Neural progenitor cell (in vitro differentiated cells): ENCODE measurements around the gene CFAP92. TPM values are rescaled to one million over a fixed set of nuclear protein-coding genes. Genes with fewer than 3 reads are reported as not detected.

Experiments used
- DNase-seq: peaks from one replicate; pipeline ENCODE4 v3.0.0-alpha.2; 2016; ENCODE audit warnings: low spot score
- H2AFZ ChIP-seq: fragments of 200-600 bp; sonication (generic); replicated peaks from 2 replicates; pipeline ENCODE4 v1.6.1; 2016; ENCODE audit warnings: antibody characterized with exemption
- H3F3A ChIP-seq: fragments of 200-600 bp; sonication (generic); 2 replicates; pipeline ENCODE4 v1.6.1; 2016; ENCODE audit warnings: antibody characterized with exemption, low read depth
- H3K27ac ChIP-seq: fragments of 200-600 bp; sonication (generic); 2 replicates; pipeline ENCODE4 v1.5.1; 2016; ENCODE audit warnings: mild to moderate bottlenecking
- H3K27me3 ChIP-seq: fragments of 200-600 bp; sonication (generic); 2 replicates; pipeline ENCODE4 v1.6.1; 2016; ENCODE audit warnings: mild to moderate bottlenecking, moderate library complexity
- H3K36me3 ChIP-seq: fragments of 200-600 bp; sonication (generic); 2 replicates; pipeline ENCODE4 v1.5.1; 2016
- H3K4me1 ChIP-seq: fragments of 200-600 bp; sonication (generic); 2 replicates; pipeline ENCODE4 v1.6.1; 2016; ENCODE audit warnings: mixed run types
- H3K4me2 ChIP-seq: fragments of 200-600 bp; sonication (generic); 2 replicates; pipeline ENCODE4 v1.6.1; 2016
- H3K4me3 ChIP-seq: fragments of 200-600 bp; sonication (generic); 2 replicates; pipeline ENCODE4 v1.5.1; 2016
- H3K79me2 ChIP-seq: fragments of 200-600 bp; sonication (generic); 2 replicates; pipeline ENCODE4 v1.6.1; 2016; ENCODE audit warnings: low read depth
- H3K9ac ChIP-seq: fragments of 200-600 bp; sonication (generic); 2 replicates; pipeline ENCODE4 v1.6.1; 2016
- H3K9me3 ChIP-seq: fragments of 200-600 bp; sonication (generic); 2 replicates; pipeline ENCODE4 v1.5.1; 2016; ENCODE audit warnings: low read depth
- H4K20me1 ChIP-seq: fragments of 200-600 bp; sonication (generic); 2 replicates; pipeline ENCODE4 v1.6.1; 2016; ENCODE audit warnings: low read depth
- H3K27ac Mint-ChIP-seq: 3 replicates; pipeline ENCODE4 v1.8.0; 2021; ENCODE audit warnings: mixed read lengths
- H3K27me3 Mint-ChIP-seq: 2 replicates; pipeline ENCODE4 v1.8.0; 2022; ENCODE audit warnings: low read depth, mild to moderate bottlenecking, inconsistent platforms, moderate library complexity, mixed read lengths; ENCODE audit not compliant: insufficient read depth
- H3K36me3 Mint-ChIP-seq: 3 replicates; pipeline ENCODE4 v1.8.0; 2021; ENCODE audit warnings: mixed read lengths
- H3K4me1 Mint-ChIP-seq: 3 replicates; pipeline ENCODE4 v1.8.0; 2021; ENCODE audit warnings: mixed read lengths
- H3K4me3 Mint-ChIP-seq: 3 replicates; pipeline ENCODE4 v1.8.0; 2021; ENCODE audit warnings: mild to moderate bottlenecking, moderate library complexity, mixed read lengths
- H3K9me3 Mint-ChIP-seq: 3 replicates; pipeline ENCODE4 v1.8.0; 2020; ENCODE audit warnings: mixed read lengths
- CTCF ChIP-seq: fragments of 200-600 bp; sonication (generic); IDR thresholded peaks from 2 replicates; pipeline ENCODE4 v1.5.1; 2017; ENCODE audit warnings: antibody characterized with exemption, mild to moderate bottlenecking
- EZH2 ChIP-seq: fragments of 200-600 bp; sonication (generic); IDR thresholded peaks from 2 replicates; pipeline ENCODE4 v1.6.1; 2017; ENCODE audit warnings: antibody characterized with exemption, mild to moderate bottlenecking, moderate library complexity
- EZH2phosphoT487 ChIP-seq: fragments of 200-600 bp; sonication (generic); IDR thresholded peaks from 2 replicates; pipeline ENCODE4 v1.6.1; 2017; ENCODE audit warnings: antibody characterized with exemption
- total RNA-seq: library from RNA; depleted of rRNA; stranded (reverse); fragments of >200 nt; gene quantifications from 2 replicates; pipeline ENCODE4 v1.2.3, GENCODE V29; 2015; ENCODE audit warnings: low replicate concordance

CFAP92 gene
- total RNA-seq, 1 donor from 2014 or later, result 5.5 TPM

- Mint-ChIP-seq H3K9me3 (peaks cover 2% of the 10 kb centered on the region), H3K4me1 (peaks cover 35% of the 10 kb centered on the region), H3K27me3 (peaks cover 4% of the 10 kb centered on the region), H3K36me3 (peaks cover 26% of the 10 kb centered on the region), H3K4me3 (no peak overlapping the region), H3K27ac (peak overlapping the region; percentile 84)
- Histone ChIP-seq H3F3A (peaks cover 7% of the 10 kb centered on the region), H3K79me2 (no peaks in the 10 kb centered on the region), H3K27me3 (no peaks in the 10 kb centered on the region), H3K4me1 (peaks cover 12% of the 10 kb centered on the region), H3K9me3 (no peaks in the 10 kb centered on the region), H3K27ac (no peak overlapping the region), H3K4me2 (no peak overlapping the region), H2AFZ (no peak overlapping the region), H3K36me3 (no peaks in the 10 kb centered on the region), H3K9ac (no peak overlapping the region), H4K20me1 (no peaks in the 10 kb centered on the region), H3K4me3 (no peak overlapping the region)
- no peak for DNase-seq
- TF ChIP-seq EZH2phosphoT487 (no peak), CTCF (no peak), EZH2 (no peak)
These were observed 24.9 kb upstream of the CFAP92 start for GRCh38 chr3:129018751-129019150.

GRCh38 chr3:129018271-129018670 is 24.4 kb upstream of the CFAP92 start:
- DNase-seq, result no peak
- H3K27me3 Mint-ChIP-seq, result peaks cover 4% of the 10 kb centered on the region
- Histone ChIP-seq H3F3A (peaks cover 7% of the 10 kb centered on the region), H3K36me3 (no peaks in the 10 kb centered on the region), H4K20me1 (no peaks in the 10 kb centered on the region), H3K79me2 (no peaks in the 10 kb centered on the region), H2AFZ (no peak overlapping the region), H3K4me2 (peak overlapping the region; percentile 45), H3K27me3 (no peaks in the 10 kb centered on the region), H3K9ac (no peak overlapping the region), H3K27ac (no peak overlapping the region), H3K4me1 (peaks cover 12% of the 10 kb centered on the region), H3K4me3 (no peak overlapping the region), H3K9me3 (no peaks in the 10 kb centered on the region)
- H3K36me3 Mint-ChIP-seq, result peaks cover 29% of the 10 kb centered on the region
- H3K9me3 Mint-ChIP-seq, result peaks cover 2% of the 10 kb centered on the region
- H3K4me1 Mint-ChIP-seq, result peaks cover 37% of the 10 kb centered on the region
- TF ChIP-seq EZH2phosphoT487 (no peak), EZH2 (no peak), CTCF (no peak)
- no peak overlapping the region for H3K4me3 Mint-ChIP-seq
- peak overlapping the region; percentile 84 for H3K27ac Mint-ChIP-seq

GRCh38 chr3:129017484-129017899 is 23.6 kb upstream of the CFAP92 start:
- no peaks in the 10 kb centered on the region for H4K20me1 ChIP-seq
- no peaks in the 10 kb centered on the region for H3K36me3 ChIP-seq
- Mint-ChIP-seq H3K27me3 (peaks cover 6% of the 10 kb centered on the region), H3K9me3 (no peaks in the 10 kb centered on the region), H3K36me3 (peaks cover 35% of the 10 kb centered on the region), H3K4me3 (peak overlapping the region; percentile 34), H3K4me1 (peaks cover 37% of the 10 kb centered on the region), H3K27ac (peak overlapping the region; percentile 88)
- H3K79me2 ChIP-seq, result no peaks in the 10 kb centered on the region
- H3K27me3 ChIP-seq, result no peaks in the 10 kb centered on the region
- H2AFZ ChIP-seq, result no peak overlapping the region
- no peak overlapping the region for H3K27ac ChIP-seq
- H3F3A ChIP-seq, result peaks cover 7% of the 10 kb centered on the region
- no peak for TF ChIP-seq EZH2
- no peak for TF ChIP-seq CTCF
- no peak for TF ChIP-seq EZH2phosphoT487
- peaks cover 12% of the 10 kb centered on the region for H3K4me1 ChIP-seq
- no peak for DNase-seq
- peak overlapping the region; percentile 45 for H3K4me2 ChIP-seq
- no peak overlapping the region for H3K9ac ChIP-seq
- no peaks in the 10 kb centered on the region for H3K9me3 ChIP-seq
- H3K4me3 ChIP-seq, result no peak overlapping the region
